MM.1S (cell line): ENCODE data around the gene AMOTL2.

Experiments
- DNase-seq: peaks from one replicate; pipeline ENCODE4 v3.0.0-alpha.2; 2015
- H2AFZ ChIP-seq: fragments of 300-600 bp; sonication (generic); 2 replicates; pipeline ENCODE4 v1.6.0; 2016; ENCODE audit warnings: antibody characterized with exemption, low read length
- H3F3A ChIP-seq: fragments of 300-600 bp; sonication (generic); 2 replicates; pipeline ENCODE4 v1.6.1; 2016; ENCODE audit warnings: mild to moderate bottlenecking, antibody characterized with exemption, low read length, moderate library complexity, mixed read lengths; ENCODE audit not compliant: insufficient read depth
- H3K27ac ChIP-seq: fragments of 300-600 bp; sonication (generic); 2 replicates; pipeline ENCODE4 v1.5.1; 2016; ENCODE audit warnings: mild to moderate bottlenecking, low read length
- H3K27me3 ChIP-seq: fragments of 300-600 bp; sonication (generic); replicated peaks from 2 replicates; pipeline ENCODE4 v1.6.0; 2016; ENCODE audit warnings: low read length; ENCODE audit not compliant: insufficient read depth
- H3K36me3 ChIP-seq: fragments of 300-600 bp; sonication (generic); replicated peaks from 2 replicates; pipeline ENCODE4 v1.6.1; 2016; ENCODE audit warnings: mild to moderate bottlenecking, low read length, mixed read lengths; ENCODE audit not compliant: insufficient read depth
- H3K4me1 ChIP-seq: fragments of 300-600 bp; sonication (generic); 2 replicates; pipeline ENCODE4 v1.6.1; 2016; ENCODE audit warnings: low read length, mixed read lengths
- H3K4me2 ChIP-seq: fragments of 300-600 bp; sonication (generic); 2 replicates; pipeline ENCODE4 v1.6.0; 2016; ENCODE audit warnings: low read depth, low read length
- H3K4me3 ChIP-seq: fragments of 300-600 bp; sonication (generic); 2 replicates; pipeline ENCODE4 v1.5.1; 2016; ENCODE audit warnings: low read length, mixed read lengths
- H3K79me2 ChIP-seq: fragments of 300-600 bp; sonication (generic); 2 replicates; pipeline ENCODE4 v1.6.1; 2016; ENCODE audit warnings: mixed run types, low read length, mixed read lengths
- H3K9ac ChIP-seq: fragments of 300-600 bp; sonication (generic); 2 replicates; pipeline ENCODE4 v1.6.1; 2016; ENCODE audit warnings: low read length, mixed read lengths
- H3K9me2 ChIP-seq: fragments of 300-600 bp; sonication (generic); replicated peaks from 2 replicates; pipeline ENCODE4 v1.6.1; 2016; ENCODE audit warnings: mild to moderate bottlenecking, low read length, mixed read lengths; ENCODE audit not compliant: insufficient read depth
- H3K9me3 ChIP-seq: fragments of 300-600 bp; sonication (generic); replicated peaks from 2 replicates; pipeline ENCODE4 v1.6.1; 2016; ENCODE audit warnings: mild to moderate bottlenecking, low read length, mixed read lengths; ENCODE audit not compliant: insufficient read depth
- H4K20me1 ChIP-seq: fragments of 300-600 bp; sonication (generic); 2 replicates; pipeline ENCODE4 v1.6.1; 2016; ENCODE audit warnings: mild to moderate bottlenecking, low read length, moderate library complexity, mixed read lengths; ENCODE audit not compliant: insufficient read depth
- EZH2 ChIP-seq: fragments of 300-600 bp; sonication (generic); optimal IDR thresholded peaks from 2 replicates; pipeline ENCODE3; 2017; ENCODE audit warnings: low read depth, mild to moderate bottlenecking, antibody characterized with exemption, low read length, mixed read lengths
- EZH2phosphoT487 ChIP-seq: fragments of 300-600 bp; sonication (generic); IDR thresholded peaks from 2 replicates; pipeline ENCODE4 v1.6.1; 2018; ENCODE audit warnings: antibody characterized with exemption, low read length
- TF ChIP-seq, protein P1 (sequence below): fragments of 300-600 bp; sonication (generic); IDR thresholded peaks from 2 replicates; pipeline ENCODE4 v1.5.1; 2016; ENCODE audit warnings: antibody characterized with exemption, low read length, mixed read lengths

AMOTL2 gene

DNA sequence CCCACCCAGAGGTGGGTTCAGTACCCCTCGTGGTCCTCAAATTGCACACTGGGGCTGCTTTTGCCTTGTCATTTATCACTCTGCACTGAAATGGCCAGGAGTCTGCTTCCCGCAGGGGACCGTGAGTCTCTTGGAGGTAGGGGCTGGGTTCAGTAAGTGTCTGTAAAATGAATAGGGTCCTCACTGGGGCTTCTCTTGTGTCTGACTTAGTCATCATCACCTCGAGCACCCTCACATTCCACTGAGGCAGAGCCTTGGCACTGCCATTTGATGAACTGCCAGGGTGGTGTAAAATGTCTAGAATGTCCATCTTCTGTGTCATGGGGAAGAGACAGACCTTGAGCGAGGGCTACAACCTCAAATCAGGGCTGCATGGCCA lies 62.6 kb downstream of the AMOTL2 start:
- H4K20me1 ChIP-seq, result no peaks in the 10 kb centered on the region
- peaks cover 9% of the 10 kb centered on the region for H3K4me1 ChIP-seq
- no peaks in the 10 kb centered on the region for H3K79me2 ChIP-seq
- H3K4me2 ChIP-seq, result no peak overlapping the region
- DNase-seq, result no peak
- TF ChIP-seq EZH2 (no peak), EZH2phosphoT487 (no peak)
- TF ChIP-seq, protein P1, sequence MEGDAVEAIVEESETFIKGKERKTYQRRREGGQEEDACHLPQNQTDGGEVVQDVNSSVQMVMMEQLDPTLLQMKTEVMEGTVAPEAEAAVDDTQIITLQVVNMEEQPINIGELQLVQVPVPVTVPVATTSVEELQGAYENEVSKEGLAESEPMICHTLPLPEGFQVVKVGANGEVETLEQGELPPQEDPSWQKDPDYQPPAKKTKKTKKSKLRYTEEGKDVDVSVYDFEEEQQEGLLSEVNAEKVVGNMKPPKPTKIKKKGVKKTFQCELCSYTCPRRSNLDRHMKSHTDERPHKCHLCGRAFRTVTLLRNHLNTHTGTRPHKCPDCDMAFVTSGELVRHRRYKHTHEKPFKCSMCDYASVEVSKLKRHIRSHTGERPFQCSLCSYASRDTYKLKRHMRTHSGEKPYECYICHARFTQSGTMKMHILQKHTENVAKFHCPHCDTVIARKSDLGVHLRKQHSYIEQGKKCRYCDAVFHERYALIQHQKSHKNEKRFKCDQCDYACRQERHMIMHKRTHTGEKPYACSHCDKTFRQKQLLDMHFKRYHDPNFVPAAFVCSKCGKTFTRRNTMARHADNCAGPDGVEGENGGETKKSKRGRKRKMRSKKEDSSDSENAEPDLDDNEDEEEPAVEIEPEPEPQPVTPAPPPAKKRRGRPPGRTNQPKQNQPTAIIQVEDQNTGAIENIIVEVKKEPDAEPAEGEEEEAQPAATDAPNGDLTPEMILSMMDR, result no peak
- no peak overlapping the region for H3K4me3 ChIP-seq
- no peak overlapping the region for H3K9ac ChIP-seq
- no peak overlapping the region for H2AFZ ChIP-seq
- peaks cover 12% of the 10 kb centered on the region for H3K27me3 ChIP-seq
- H3K27ac ChIP-seq, result no peak overlapping the region
- H3K9me2 ChIP-seq, result no peaks in the 10 kb centered on the region
- H3K9me3 ChIP-seq, result no peaks in the 10 kb centered on the region
- no peaks in the 10 kb centered on the region for H3K36me3 ChIP-seq
- H3F3A ChIP-seq, result no peaks in the 10 kb centered on the region

DNA sequence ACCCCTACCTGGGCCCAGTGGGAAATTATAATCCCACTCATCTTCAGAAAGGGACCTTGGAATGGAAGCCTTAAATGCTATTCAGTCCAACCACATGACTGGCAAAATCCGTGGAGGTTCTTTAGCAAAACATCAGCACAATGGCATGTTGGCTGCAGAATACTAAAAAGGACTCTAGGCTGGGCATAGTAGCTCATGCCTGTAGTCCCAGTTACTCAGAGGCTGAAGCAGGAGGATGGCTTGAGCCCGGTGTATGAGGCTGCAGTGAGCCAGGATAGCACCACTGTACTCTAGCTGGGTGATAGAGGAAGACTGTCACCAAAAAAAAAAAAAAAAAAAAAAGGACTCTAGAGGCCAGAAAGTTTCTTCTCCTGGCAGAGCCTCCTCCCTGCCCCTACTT lies 63.0 kb downstream of the AMOTL2 start:
- Histone ChIP-seq H3F3A (no peaks in the 10 kb centered on the region), H3K27me3 (peaks cover 12% of the 10 kb centered on the region), H3K27ac (no peak overlapping the region), H3K9me3 (no peaks in the 10 kb centered on the region), H3K79me2 (no peaks in the 10 kb centered on the region), H3K36me3 (no peaks in the 10 kb centered on the region), H3K4me2 (no peak overlapping the region), H3K4me1 (peaks cover 9% of the 10 kb centered on the region), H3K9ac (no peak overlapping the region), H3K4me3 (no peak overlapping the region), H4K20me1 (no peaks in the 10 kb centered on the region), H2AFZ (no peak overlapping the region), H3K9me2 (no peaks in the 10 kb centered on the region)
- TF ChIP-seq, protein P1, result no peak
- no peak for TF ChIP-seq EZH2
- no peak for TF ChIP-seq EZH2phosphoT487
- DNase-seq, result no peak

DNA sequence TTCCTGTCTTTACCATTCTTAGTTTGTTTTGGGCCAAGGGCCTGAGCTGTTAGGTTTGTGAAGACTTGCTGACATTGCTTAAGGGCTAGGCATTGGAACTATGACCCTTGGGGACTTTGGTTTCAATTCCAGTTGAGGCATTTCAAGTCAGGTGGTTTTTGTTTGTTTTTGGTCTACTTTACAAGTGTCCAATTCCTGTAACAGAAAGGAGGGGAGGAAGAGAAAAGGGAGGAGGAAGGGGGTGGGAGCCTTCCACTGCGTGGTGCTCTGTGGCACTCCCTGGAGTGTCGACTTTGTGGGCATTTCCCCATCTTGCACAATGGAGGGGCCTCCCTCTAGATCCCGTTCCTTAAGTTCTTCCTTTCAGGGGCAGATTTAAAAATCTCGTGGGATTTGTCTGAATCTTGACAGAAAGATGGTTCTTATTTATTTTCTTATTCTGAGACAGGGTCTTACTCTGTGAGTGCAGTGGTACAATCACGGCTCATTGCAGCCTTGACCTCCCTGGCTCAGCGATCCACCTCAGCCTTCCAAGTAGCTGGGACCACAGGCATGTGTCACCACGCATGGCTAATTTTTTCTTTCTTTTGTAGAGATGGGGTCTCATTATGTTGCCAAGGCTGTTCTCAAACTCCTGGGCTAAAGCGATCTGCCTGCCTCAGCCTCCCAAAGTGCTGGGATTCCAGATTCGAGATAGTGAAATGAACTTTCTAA lies 64.1 kb downstream of the AMOTL2 start:
- DNase-seq, result peak; percentile 15

More for the DNA sequence above, 64.1 kb downstream of the AMOTL2 start:
- TF ChIP-seq, protein P1, result no peak
- no peak for TF ChIP-seq EZH2phosphoT487
- TF ChIP-seq EZH2, result no peak
- Histone ChIP-seq H3F3A (no peaks in the 10 kb centered on the region), H3K36me3 (no peaks in the 10 kb centered on the region), H3K4me3 (no peak overlapping the region), H3K9ac (no peak overlapping the region), H3K4me2 (no peak overlapping the region), H3K27ac (no peak overlapping the region), H4K20me1 (no peaks in the 10 kb centered on the region), H3K9me3 (no peaks in the 10 kb centered on the region), H3K4me1 (peaks cover 9% of the 10 kb centered on the region), H3K9me2 (no peaks in the 10 kb centered on the region), H3K27me3 (peaks cover 19% of the 10 kb centered on the region), H3K79me2 (no peaks in the 10 kb centered on the region), H2AFZ (no peak overlapping the region)
